Measurements from ENCODE around the gene ANK2.

DNA sequence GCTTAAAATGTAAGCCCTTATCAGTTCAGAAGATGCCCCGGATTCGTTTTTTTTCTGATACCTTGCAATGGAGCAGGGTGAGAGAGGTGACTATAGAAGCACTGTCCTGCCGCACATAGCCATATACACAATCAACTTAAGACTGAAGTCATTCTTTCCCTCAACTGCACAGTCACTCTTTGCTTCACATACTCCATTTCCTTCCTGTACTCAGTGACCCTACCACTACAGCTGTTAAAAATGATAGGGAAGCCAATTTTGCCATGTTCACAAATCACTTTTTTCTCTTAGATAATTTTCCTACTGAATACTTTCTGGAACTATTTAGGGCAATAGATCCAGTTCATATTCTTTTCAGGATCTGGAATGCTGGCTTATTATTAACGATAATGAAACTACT, 300.0 kb downstream of the ANK2 start:
- TF ChIP-seq, protein P1, sequence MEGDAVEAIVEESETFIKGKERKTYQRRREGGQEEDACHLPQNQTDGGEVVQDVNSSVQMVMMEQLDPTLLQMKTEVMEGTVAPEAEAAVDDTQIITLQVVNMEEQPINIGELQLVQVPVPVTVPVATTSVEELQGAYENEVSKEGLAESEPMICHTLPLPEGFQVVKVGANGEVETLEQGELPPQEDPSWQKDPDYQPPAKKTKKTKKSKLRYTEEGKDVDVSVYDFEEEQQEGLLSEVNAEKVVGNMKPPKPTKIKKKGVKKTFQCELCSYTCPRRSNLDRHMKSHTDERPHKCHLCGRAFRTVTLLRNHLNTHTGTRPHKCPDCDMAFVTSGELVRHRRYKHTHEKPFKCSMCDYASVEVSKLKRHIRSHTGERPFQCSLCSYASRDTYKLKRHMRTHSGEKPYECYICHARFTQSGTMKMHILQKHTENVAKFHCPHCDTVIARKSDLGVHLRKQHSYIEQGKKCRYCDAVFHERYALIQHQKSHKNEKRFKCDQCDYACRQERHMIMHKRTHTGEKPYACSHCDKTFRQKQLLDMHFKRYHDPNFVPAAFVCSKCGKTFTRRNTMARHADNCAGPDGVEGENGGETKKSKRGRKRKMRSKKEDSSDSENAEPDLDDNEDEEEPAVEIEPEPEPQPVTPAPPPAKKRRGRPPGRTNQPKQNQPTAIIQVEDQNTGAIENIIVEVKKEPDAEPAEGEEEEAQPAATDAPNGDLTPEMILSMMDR (IDR thresholded peaks at IDR 0.05; ENCODE audit: insufficient read depth, low read depth, low read length) = no peak
- no peak for TF ChIP-seq EZH2 (IDR thresholded peaks at IDR 0.05; ENCODE audit: insufficient read depth, low read length)

Measured in astrocyte (in vitro differentiated cells and primary cell).